Liver (tissue), 9 donors: ENCODE results near the gene GMEB2. TPM values are rescaled to one million over a fixed set of nuclear protein-coding genes. Genes with fewer than 3 reads are reported as not detected.

ENCODE experiments used
- DNase-seq: peaks from one replicate; pipeline ENCODE4 v3.0.0-alpha.2; 2017; ENCODE audit warnings: low spot score
- H3K27ac ChIP-seq, 2 donors: one replicate each; pipeline ENCODE4 v1.7.0; 2013; ENCODE audit warnings: inconsistent platforms in 2 of 2, low read length in 2 of 2, control low read depth in 1 of 2, low read depth in 1 of 2, mild to moderate bottlenecking in 1 of 2
- H3K27me3 ChIP-seq, 4 donors: one replicate each; pipeline versions ENCODE4 v1.6.1 to v1.7.0; 2013; ENCODE audit warnings: low read length in 3 of 4, inconsistent platforms in 1 of 4, mild to moderate bottlenecking in 1 of 4, moderate library complexity in 1 of 4; ENCODE audit not compliant: control insufficient read depth in 4 of 4, insufficient read depth in 4 of 4
- H3K36me3 ChIP-seq, 4 donors: one replicate each; pipeline versions ENCODE4 v1.6.1 to v1.7.0; 2013; ENCODE audit warnings: low read length in 3 of 4, mild to moderate bottlenecking in 3 of 4, low read depth in 1 of 4, moderate library complexity in 1 of 4; ENCODE audit not compliant: control insufficient read depth in 4 of 4, insufficient read depth in 3 of 4
- H3K4me1 ChIP-seq, 4 donors: one replicate each; pipeline versions ENCODE4 v1.6.1 to v1.7.0; 2013; ENCODE audit warnings: low read length in 3 of 4, mild to moderate bottlenecking in 3 of 4, moderate library complexity in 1 of 4; ENCODE audit not compliant: control insufficient read depth in 4 of 4, insufficient read depth in 4 of 4
- H3K4me3 ChIP-seq, 3 donors: one replicate each; pipeline versions ENCODE4 v1.6.1 to v1.7.0; 2013; ENCODE audit warnings: low read length in 3 of 3, control low read depth in 1 of 3, low read depth in 1 of 3, mild to moderate bottlenecking in 1 of 3
- H3K9ac ChIP-seq, 2 donors: one replicate each; pipeline ENCODE4 v1.7.0; 2013; ENCODE audit warnings: low read length in 2 of 2, mild to moderate bottlenecking in 2 of 2, moderate library complexity in 2 of 2, control low read depth in 1 of 2, low read depth in 1 of 2
- H3K9me3 ChIP-seq, 4 donors: one replicate each; pipeline versions ENCODE4 v1.6.1 to v1.7.0; 2013; ENCODE audit warnings: low read length in 3 of 4; ENCODE audit not compliant: control insufficient read depth in 4 of 4
- ATF3 ChIP-seq: IDR thresholded peaks from 2 replicates; pipeline ENCODE4 v1.6.1; 2016; ENCODE audit warnings: antibody characterized with exemption
- CTCF ChIP-seq: fragments of 150-350 bp; IDR thresholded peaks from 2 replicates; pipeline ENCODE4 v1.5.1; 2017; ENCODE audit warnings: improper control_type of control experiment, low read depth, low read length; ENCODE audit not compliant: missing input control
- EGR1 ChIP-seq, 2 donors: IDR thresholded peaks; 2 replicates each; pipeline ENCODE4 v1.6.1; 2016 to 2018; ENCODE audit warnings: antibody characterized with exemption in 2 of 2, low read depth in 2 of 2
- FOXA1 ChIP-seq: IDR thresholded peaks from 2 replicates; pipeline ENCODE4 v1.6.1; 2016; ENCODE audit warnings: antibody characterized with exemption
- FOXA2 ChIP-seq: IDR thresholded peaks from 2 replicates; pipeline ENCODE4 v1.6.1; 2016; ENCODE audit warnings: antibody characterized with exemption
- GABPA ChIP-seq, 2 donors: IDR thresholded peaks in 1 of 2; conservative IDR thresholded peaks in 1 of 2; 2 replicates each; pipeline ENCODE4 v1.6.1; 2016; ENCODE audit warnings: antibody characterized with exemption in 2 of 2, mild to moderate bottlenecking in 1 of 2, moderate library complexity in 1 of 2
- HNF4A ChIP-seq, 2 donors: conservative IDR thresholded peaks; 2 replicates each; pipeline ENCODE4 v1.6.1; 2016; ENCODE audit warnings: antibody characterized with exemption in 2 of 2, mild to moderate bottlenecking in 2 of 2
- JUND ChIP-seq, 2 donors: IDR thresholded peaks; 2 replicates each; pipeline ENCODE4 v1.6.1; 2016; ENCODE audit warnings: antibody characterized with exemption in 2 of 2
- MAX ChIP-seq: IDR thresholded peaks from 2 replicates; pipeline ENCODE4 v1.6.1; 2016; ENCODE audit warnings: antibody characterized with exemption
- NR2F2 ChIP-seq: IDR thresholded peaks from 2 replicates; pipeline ENCODE4 v1.6.1; 2016; ENCODE audit warnings: antibody characterized with exemption
- RAD21 ChIP-seq, 2 donors: IDR thresholded peaks; 2 replicates each; pipeline ENCODE4 v1.6.1; 2016; ENCODE audit warnings: antibody characterized with exemption in 2 of 2, mild to moderate bottlenecking in 2 of 2
- REST ChIP-seq: IDR thresholded peaks from 2 replicates; pipeline ENCODE4 v1.6.1; 2016; ENCODE audit warnings: antibody characterized with exemption, mild to moderate bottlenecking
- RXRA ChIP-seq, 2 donors: IDR thresholded peaks; 2 replicates each; pipeline ENCODE4 v1.6.1; 2017 to 2018; ENCODE audit warnings: antibody characterized with exemption in 2 of 2, mild to moderate bottlenecking in 1 of 2
- SP1 ChIP-seq: IDR thresholded peaks from 2 replicates; pipeline ENCODE4 v1.6.1; 2018; ENCODE audit warnings: antibody characterized with exemption, mild to moderate bottlenecking
- TAF1 ChIP-seq: conservative IDR thresholded peaks from 2 replicates; pipeline ENCODE4 v1.6.1; 2016; ENCODE audit warnings: antibody characterized with exemption, mild to moderate bottlenecking
- YY1 ChIP-seq: IDR thresholded peaks from 2 replicates; pipeline ENCODE4 v1.6.1; 2016; ENCODE audit warnings: antibody characterized with exemption, mild to moderate bottlenecking
- ZBTB33 ChIP-seq: IDR thresholded peaks from 2 replicates; pipeline ENCODE4 v1.6.1; 2016; ENCODE audit warnings: antibody characterized with exemption
- WGBS: extraction: QIAGEN DNeasy Blood & Tissue Kit; methylation state at CpG from one replicate; pipeline ENCODE4 v1.1.7; 2013; 5-methylcytosine and 5-hydroxymethylcytosine counted together
- polyA plus RNA-seq, 2 donors: library from polyadenylated mRNA; stranded (reverse) in 1 of 2; unstranded in 1 of 2; fragments of 200-250 nt in 1 of 2; fragments of >200 nt in 1 of 2; fragmentation: Nextera tagmentation in 1 of 2; extraction: Ambion mirVana in 1 of 2; gene quantifications; one replicate each; pipeline versions ENCODE4 v1.2.1 to v1.2.3, GENCODE V29; 2013 to 2015
- total RNA-seq, 2 donors: library from RNA; depleted of rRNA; stranded (reverse); fragments of >200 nt; gene quantifications; one replicate each; pipeline ENCODE4 v1.2.3, GENCODE V29; 2014
- donor health status: healthy.
- donor health status: healthy.
- donor health status: healthy.
- donor health status: healthy.
- donor health status: healthy.

GMEB2 gene
- total and polyA plus RNA-seq, 4 donors: 1.3 to 8.6 (median 5.3) TPM

- TF ChIP-seq CTCF: no peak
- TF ChIP-seq NR2F2: no peak
- no peak for TF ChIP-seq FOXA2
- no peak for TF ChIP-seq ZBTB33
- TF ChIP-seq YY1: no peak
- TF ChIP-seq SP1: no peak
- no peak for TF ChIP-seq JUND (IDR thresholded peaks at IDR 0.05)
- TF ChIP-seq HNF4A (conservative IDR thresholded peaks at IDR 0.05): no peak
- TF ChIP-seq EGR1 (IDR thresholded peaks at IDR 0.05; ENCODE audit: low read depth in 2 of 2): no peak
- no peak for TF ChIP-seq GABPA (IDR thresholded peaks at IDR 0.05 in 1 of 2, conservative IDR thresholded peaks at IDR 0.05 in 1 of 2)
- TF ChIP-seq ATF3: no peak
- no peak for TF ChIP-seq MAX
- no peak for TF ChIP-seq RAD21 (IDR thresholded peaks at IDR 0.05)
- TF ChIP-seq FOXA1: no peak
- TF ChIP-seq REST: no peak
- TF ChIP-seq RXRA (IDR thresholded peaks at IDR 0.05): no peak
- TF ChIP-seq TAF1: no peak
- 95% methylated on average over 30 of the region's 30 CpGs for WGBS
Observed at GRCh38 chr20:63595416-63596127, 31.3 kb downstream of the GMEB2 start.

More at GRCh38 chr20:63595416-63596127, 31.3 kb downstream of the GMEB2 start:
- DNase-seq: no peak
- Histone ChIP-seq H3K9ac (no peak overlapping the region), H3K9me3 (no peaks in the 10 kb centered on the region), H3K4me1 (no peaks in the 10 kb centered on the region), H3K27ac (no peak overlapping the region), H3K27me3 (no peaks in the 10 kb centered on the region), H3K36me3 (peaks cover 9 to 58% (median 13%) of the 10 kb centered on the region in 4 donors), H3K4me3 (no peak overlapping the region)
